ENCODE data around the gene TNFAIP8L3.

DNA sequence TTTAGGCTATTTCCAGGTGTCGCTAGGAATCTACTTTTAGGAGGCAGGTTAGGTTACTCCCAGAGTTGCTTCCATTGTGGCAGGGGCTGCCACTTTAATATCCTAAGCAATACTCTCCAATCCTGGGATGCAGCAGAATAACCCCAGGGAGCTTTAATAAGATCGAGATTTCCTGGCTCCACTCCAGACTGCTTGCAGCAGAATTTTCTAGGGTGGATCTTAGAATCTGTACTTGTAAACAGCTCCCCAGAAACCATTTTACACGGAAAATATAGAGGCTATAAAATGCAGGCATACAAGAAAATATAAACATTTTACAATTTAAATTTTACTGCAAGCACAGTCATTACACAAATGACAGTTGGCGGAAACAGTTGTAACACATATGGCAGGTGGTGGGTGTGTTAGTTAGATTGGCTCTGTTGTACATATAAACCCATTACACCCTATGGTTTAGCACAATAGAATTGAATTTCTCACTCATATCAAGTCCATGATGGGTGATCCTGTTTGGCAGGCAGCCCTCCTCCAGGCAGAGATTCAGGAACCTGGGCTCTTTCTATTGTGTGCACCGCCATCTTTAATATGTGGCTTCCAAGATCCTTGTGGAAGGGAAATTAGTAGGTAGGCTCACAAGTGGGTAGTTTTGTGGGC lies 35.0 kb upstream of the TNFAIP8L3 start:
- TF ChIP-seq, protein P1, sequence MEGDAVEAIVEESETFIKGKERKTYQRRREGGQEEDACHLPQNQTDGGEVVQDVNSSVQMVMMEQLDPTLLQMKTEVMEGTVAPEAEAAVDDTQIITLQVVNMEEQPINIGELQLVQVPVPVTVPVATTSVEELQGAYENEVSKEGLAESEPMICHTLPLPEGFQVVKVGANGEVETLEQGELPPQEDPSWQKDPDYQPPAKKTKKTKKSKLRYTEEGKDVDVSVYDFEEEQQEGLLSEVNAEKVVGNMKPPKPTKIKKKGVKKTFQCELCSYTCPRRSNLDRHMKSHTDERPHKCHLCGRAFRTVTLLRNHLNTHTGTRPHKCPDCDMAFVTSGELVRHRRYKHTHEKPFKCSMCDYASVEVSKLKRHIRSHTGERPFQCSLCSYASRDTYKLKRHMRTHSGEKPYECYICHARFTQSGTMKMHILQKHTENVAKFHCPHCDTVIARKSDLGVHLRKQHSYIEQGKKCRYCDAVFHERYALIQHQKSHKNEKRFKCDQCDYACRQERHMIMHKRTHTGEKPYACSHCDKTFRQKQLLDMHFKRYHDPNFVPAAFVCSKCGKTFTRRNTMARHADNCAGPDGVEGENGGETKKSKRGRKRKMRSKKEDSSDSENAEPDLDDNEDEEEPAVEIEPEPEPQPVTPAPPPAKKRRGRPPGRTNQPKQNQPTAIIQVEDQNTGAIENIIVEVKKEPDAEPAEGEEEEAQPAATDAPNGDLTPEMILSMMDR (IDR thresholded peaks at IDR 0.05): no peak
- TF ChIP-seq EZH2 (IDR thresholded peaks at IDR 0.05) (no peak), EZH2phosphoT487 (IDR thresholded peaks at IDR 0.05) (no peak)

Measured in neural progenitor cell (in vitro differentiated cells).